GM19397 (cell line): Measurements from ENCODE around the gene FAAH.

Experiments
- ATAC-seq: cut with Tn5 transposase; IDR thresholded peaks from one replicate; pipeline ENCODE4 v1.9.1; 2021; ENCODE audit warnings: mild to moderate bottlenecking, moderate library complexity; ENCODE audit not compliant: unreplicated experiment

FAAH gene

GRCh38 chr1:46448109-46448911 is 54.2 kb downstream of the FAAH start:
- no peak for ATAC-seq

- no peak for ATAC-seq
Measured at GRCh38 chr1:46449223-46450159, 55.4 kb downstream of the FAAH start.

GRCh38 chr1:46450160-46450517 is 56.0 kb downstream of the FAAH start:
- ATAC-seq = no peak

GRCh38 chr1:46451948-46452930 is 58.1 kb downstream of the FAAH start:
- no peak for ATAC-seq

- no peak for ATAC-seq
Measured at GRCh38 chr1:46452931-46453325, 58.8 kb downstream of the FAAH start.

- ATAC-seq = no peak
Measured at GRCh38 chr1:46453449-46453848, 59.3 kb downstream of the FAAH start.

- ATAC-seq = no peak
Measured at GRCh38 chr1:46455951-46456350, 61.8 kb downstream of the FAAH start.

GRCh38 chr1:46456411-46456963 is 62.4 kb downstream of the FAAH start:
- ATAC-seq = no peak

- no peak for ATAC-seq
Measured at GRCh38 chr1:46457178-46457577, 63.1 kb downstream of the FAAH start.

- ATAC-seq = no peak
Measured at GRCh38 chr1:46458190-46458589, 64.1 kb downstream of the FAAH start.

GRCh38 chr1:46458846-46459245 is 64.7 kb downstream of the FAAH start:
- no peak for ATAC-seq

GRCh38 chr1:46459315-46459714 is 65.2 kb downstream of the FAAH start:
- ATAC-seq = no peak

GRCh38 chr1:46461017-46461808 is 67.1 kb downstream of the FAAH start:
- no peak for ATAC-seq

- ATAC-seq = no peak
Measured at GRCh38 chr1:46461809-46462448, 67.8 kb downstream of the FAAH start.
